ENCODE results near the gene RXRA. TPM values are rescaled to one million over a fixed set of nuclear protein-coding genes. Genes with fewer than 3 reads are reported as not detected.

RXRA gene
- polyA plus RNA-seq, 1 donor from 2014 or later = 2.7 TPM

DNA sequence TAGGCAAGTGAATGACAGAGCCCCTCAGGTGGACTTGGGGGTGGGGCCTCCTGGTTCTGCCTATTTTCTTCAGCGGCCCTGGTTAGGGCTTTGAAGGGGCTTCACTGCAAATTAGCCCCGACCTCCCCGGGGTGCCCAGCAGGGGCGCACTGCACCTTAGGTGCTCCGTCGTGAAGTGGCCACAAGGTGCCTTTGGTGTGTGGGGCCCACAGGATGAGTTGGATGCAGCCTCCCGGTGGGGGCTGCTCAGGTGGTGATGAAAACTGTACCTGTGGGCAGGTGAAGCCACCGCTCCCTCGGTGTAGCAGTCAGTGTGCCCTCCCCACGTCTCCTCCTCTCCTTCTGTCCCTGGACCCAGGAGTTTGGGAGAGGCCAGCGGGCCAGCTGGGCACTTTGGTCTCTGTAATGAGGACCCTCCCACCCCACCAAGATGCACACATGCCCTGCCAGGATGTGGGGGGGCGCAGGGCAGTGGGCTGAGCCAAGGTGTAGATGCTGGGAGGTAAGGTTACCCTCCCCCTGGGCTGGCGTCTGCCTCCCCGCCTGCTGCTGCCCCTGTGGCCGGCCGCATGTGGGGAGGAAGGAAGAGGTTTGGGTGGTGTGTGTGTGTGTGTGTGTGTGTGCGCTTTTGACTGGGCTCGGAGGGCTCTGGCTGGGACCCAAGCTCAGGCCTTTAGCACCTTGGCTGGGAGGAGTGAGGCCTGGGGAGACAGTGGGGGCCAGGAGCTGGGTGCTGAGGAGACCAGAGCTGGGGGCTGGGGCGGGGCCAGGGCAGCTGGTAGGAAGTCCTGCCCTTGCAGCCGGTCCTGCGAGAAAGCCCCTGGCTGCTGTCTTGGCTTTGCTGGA is 55.6 kb downstream of the RXRA start:
- no peaks in the 10 kb centered on the region for H3K9me2 ChIP-seq (ENCODE audit: insufficient read depth, low read length)
- no peak overlapping the region for H3K27ac ChIP-seq (ENCODE audit: low read length)
- no peak overlapping the region for H3K4me3 ChIP-seq (ENCODE audit: low read length)
- TF ChIP-seq, protein P1, sequence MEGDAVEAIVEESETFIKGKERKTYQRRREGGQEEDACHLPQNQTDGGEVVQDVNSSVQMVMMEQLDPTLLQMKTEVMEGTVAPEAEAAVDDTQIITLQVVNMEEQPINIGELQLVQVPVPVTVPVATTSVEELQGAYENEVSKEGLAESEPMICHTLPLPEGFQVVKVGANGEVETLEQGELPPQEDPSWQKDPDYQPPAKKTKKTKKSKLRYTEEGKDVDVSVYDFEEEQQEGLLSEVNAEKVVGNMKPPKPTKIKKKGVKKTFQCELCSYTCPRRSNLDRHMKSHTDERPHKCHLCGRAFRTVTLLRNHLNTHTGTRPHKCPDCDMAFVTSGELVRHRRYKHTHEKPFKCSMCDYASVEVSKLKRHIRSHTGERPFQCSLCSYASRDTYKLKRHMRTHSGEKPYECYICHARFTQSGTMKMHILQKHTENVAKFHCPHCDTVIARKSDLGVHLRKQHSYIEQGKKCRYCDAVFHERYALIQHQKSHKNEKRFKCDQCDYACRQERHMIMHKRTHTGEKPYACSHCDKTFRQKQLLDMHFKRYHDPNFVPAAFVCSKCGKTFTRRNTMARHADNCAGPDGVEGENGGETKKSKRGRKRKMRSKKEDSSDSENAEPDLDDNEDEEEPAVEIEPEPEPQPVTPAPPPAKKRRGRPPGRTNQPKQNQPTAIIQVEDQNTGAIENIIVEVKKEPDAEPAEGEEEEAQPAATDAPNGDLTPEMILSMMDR (IDR thresholded peaks at IDR 0.05; ENCODE audit: poor library complexity, severe bottlenecking) = no peak
- no peak for TF ChIP-seq TAF1 (IDR thresholded peaks at IDR 0.05; ENCODE audit: low read depth)
- no peak for TF ChIP-seq POLR2AphosphoS5 (IDR thresholded peaks at IDR 0.05)
- no peak for TF ChIP-seq EZH2 (IDR thresholded peaks at IDR 0.05; ENCODE audit: borderline replicate concordance, insufficient read depth, low read length, poor library complexity, severe bottlenecking)
- TF ChIP-seq MXI1 (conservative IDR thresholded peaks at IDR 0.05; ENCODE audit: poor library complexity, severe bottlenecking) = no peak
- TF ChIP-seq RAD21 (conservative IDR thresholded peaks at IDR 0.05) = no peak
- TF ChIP-seq, protein P2, sequence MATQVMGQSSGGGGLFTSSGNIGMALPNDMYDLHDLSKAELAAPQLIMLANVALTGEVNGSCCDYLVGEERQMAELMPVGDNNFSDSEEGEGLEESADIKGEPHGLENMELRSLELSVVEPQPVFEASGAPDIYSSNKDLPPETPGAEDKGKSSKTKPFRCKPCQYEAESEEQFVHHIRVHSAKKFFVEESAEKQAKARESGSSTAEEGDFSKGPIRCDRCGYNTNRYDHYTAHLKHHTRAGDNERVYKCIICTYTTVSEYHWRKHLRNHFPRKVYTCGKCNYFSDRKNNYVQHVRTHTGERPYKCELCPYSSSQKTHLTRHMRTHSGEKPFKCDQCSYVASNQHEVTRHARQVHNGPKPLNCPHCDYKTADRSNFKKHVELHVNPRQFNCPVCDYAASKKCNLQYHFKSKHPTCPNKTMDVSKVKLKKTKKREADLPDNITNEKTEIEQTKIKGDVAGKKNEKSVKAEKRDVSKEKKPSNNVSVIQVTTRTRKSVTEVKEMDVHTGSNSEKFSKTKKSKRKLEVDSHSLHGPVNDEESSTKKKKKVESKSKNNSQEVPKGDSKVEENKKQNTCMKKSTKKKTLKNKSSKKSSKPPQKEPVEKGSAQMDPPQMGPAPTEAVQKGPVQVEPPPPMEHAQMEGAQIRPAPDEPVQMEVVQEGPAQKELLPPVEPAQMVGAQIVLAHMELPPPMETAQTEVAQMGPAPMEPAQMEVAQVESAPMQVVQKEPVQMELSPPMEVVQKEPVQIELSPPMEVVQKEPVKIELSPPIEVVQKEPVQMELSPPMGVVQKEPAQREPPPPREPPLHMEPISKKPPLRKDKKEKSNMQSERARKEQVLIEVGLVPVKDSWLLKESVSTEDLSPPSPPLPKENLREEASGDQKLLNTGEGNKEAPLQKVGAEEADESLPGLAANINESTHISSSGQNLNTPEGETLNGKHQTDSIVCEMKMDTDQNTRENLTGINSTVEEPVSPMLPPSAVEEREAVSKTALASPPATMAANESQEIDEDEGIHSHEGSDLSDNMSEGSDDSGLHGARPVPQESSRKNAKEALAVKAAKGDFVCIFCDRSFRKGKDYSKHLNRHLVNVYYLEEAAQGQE (IDR thresholded peaks at IDR 0.05; ENCODE audit: borderline replicate concordance) = no peak
- no peak for TF ChIP-seq SMC3 (conservative IDR thresholded peaks at IDR 0.05; ENCODE audit: poor library complexity)
- no peak for TF ChIP-seq EP300 (conservative IDR thresholded peaks at IDR 0.05; ENCODE audit: poor library complexity, severe bottlenecking)
- no peaks in the 10 kb centered on the region for H3F3A ChIP-seq (ENCODE audit: insufficient read depth, low read length, poor library complexity, severe bottlenecking)
- no peaks in the 10 kb centered on the region for H4K20me1 ChIP-seq (ENCODE audit: insufficient read depth)
- H3K9me3 ChIP-seq (ENCODE audit: low read length) = no peaks in the 10 kb centered on the region
- H3K9ac ChIP-seq (ENCODE audit: low read length) = no peak overlapping the region
- H3K79me2 ChIP-seq (replicated peaks; ENCODE audit: insufficient read depth, low read length) = no peaks in the 10 kb centered on the region
- no peaks in the 10 kb centered on the region for H3K36me3 ChIP-seq (ENCODE audit: insufficient read depth, low read length)
- no peak overlapping the region for H3K4me2 ChIP-seq (ENCODE audit: low read length)
- no peaks in the 10 kb centered on the region for H3K27me3 ChIP-seq (ENCODE audit: insufficient read depth, low read depth, low read length)
- H2AFZ ChIP-seq (ENCODE audit: low read depth, low read length) = no peak overlapping the region

DNA sequence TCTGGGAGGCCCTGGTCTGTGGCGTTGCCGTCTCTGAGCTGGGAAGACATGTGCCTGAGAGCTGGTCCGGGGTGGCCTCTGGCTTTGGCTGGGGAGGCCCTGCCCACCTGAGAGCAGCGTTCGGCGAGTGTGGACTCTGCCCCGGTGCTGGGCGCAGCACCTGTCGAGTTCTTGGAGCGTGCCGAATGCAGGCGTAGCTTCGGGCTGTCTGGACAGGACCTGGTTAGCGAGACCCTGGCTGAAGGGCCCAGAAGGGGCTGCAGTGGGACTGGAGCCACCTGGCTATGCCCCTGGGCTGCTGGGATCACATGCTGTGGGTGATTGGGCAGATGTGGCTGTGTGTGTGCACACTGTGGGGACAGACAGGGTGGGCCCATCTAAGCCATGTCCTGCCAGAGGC is 56.5 kb downstream of the RXRA start:
- H2AFZ ChIP-seq (ENCODE audit: low read depth, low read length) = no peak overlapping the region
- H3K27ac ChIP-seq (ENCODE audit: low read length) = no peak overlapping the region
- no peaks in the 10 kb centered on the region for H3K36me3 ChIP-seq (ENCODE audit: insufficient read depth, low read length)
- no peaks in the 10 kb centered on the region for H3K9me2 ChIP-seq (ENCODE audit: insufficient read depth, low read length)
- H3K79me2 ChIP-seq (replicated peaks; ENCODE audit: insufficient read depth, low read length) = no peaks in the 10 kb centered on the region
- H3K27me3 ChIP-seq (ENCODE audit: insufficient read depth, low read depth, low read length) = no peaks in the 10 kb centered on the region
- no peak overlapping the region for H3K4me3 ChIP-seq (ENCODE audit: low read length)
- no peaks in the 10 kb centered on the region for H4K20me1 ChIP-seq (ENCODE audit: insufficient read depth)
- H3K4me2 ChIP-seq (ENCODE audit: low read length) = no peak overlapping the region
- H3F3A ChIP-seq (ENCODE audit: insufficient read depth, low read length, poor library complexity, severe bottlenecking) = no peaks in the 10 kb centered on the region
- no peaks in the 10 kb centered on the region for H3K9me3 ChIP-seq (ENCODE audit: low read length)
- TF ChIP-seq TAF1 (IDR thresholded peaks at IDR 0.05; ENCODE audit: low read depth) = no peak
- TF ChIP-seq MXI1 (conservative IDR thresholded peaks at IDR 0.05; ENCODE audit: poor library complexity, severe bottlenecking) = no peak
- no peak for TF ChIP-seq SMC3 (conservative IDR thresholded peaks at IDR 0.05; ENCODE audit: poor library complexity)
- no peak for TF ChIP-seq RAD21 (conservative IDR thresholded peaks at IDR 0.05)
- no peak for TF ChIP-seq EP300 (conservative IDR thresholded peaks at IDR 0.05; ENCODE audit: poor library complexity, severe bottlenecking)
- TF ChIP-seq, protein P1 (IDR thresholded peaks at IDR 0.05; ENCODE audit: poor library complexity, severe bottlenecking) = no peak
- TF ChIP-seq EZH2 (IDR thresholded peaks at IDR 0.05; ENCODE audit: borderline replicate concordance, insufficient read depth, low read length, poor library complexity, severe bottlenecking) = no peak
- H3K9ac ChIP-seq (ENCODE audit: low read length) = no peak overlapping the region
